ENCODE results near the gene COQ10A. TPM values are rescaled to one million over a fixed set of nuclear protein-coding genes. Genes with fewer than 3 reads are reported as not detected.
A peak's percentile ranks its signal among the peaks of the same experiment; 100 is the strongest.

The COQ10A gene
- total RNA-seq, 2 experiments from 2014 or later: 19.6 to 19.7 TPM

GRCh38 chr12:56247923-56248322 is 18.8 kb upstream of the COQ10A start:
- DNase-seq (no peak), ATAC-seq (no peak)
- Mint-ChIP-seq H3K9me3 (ENCODE audit: insufficient read depth) (no peaks in the 10 kb centered on the region), H3K27ac (no peak overlapping the region), H3K4me1 (ENCODE audit: low read depth) (no peaks in the 10 kb centered on the region), H3K27me3 (ENCODE audit: low read depth) (no peaks in the 10 kb centered on the region), H3K4me3 (no peak overlapping the region), H3K36me3 (ENCODE audit: low read depth) (peaks cover 46% of the 10 kb centered on the region)
- ChIA-PET CTCF (no interaction called here), POLR2A (interaction anchor here (1.0 kb wide), 1 partner anchor 79 kb away, joined by 3 read pairs; no protein-coding TSS in a partner anchor)

- ATAC-seq (no peak), DNase-seq (no peak)
- no peaks in the 10 kb centered on the region for H3K9me3 Mint-ChIP-seq (ENCODE audit: insufficient read depth)
- H3K36me3 Mint-ChIP-seq (ENCODE audit: low read depth): peaks cover 54% of the 10 kb centered on the region
- no peaks in the 10 kb centered on the region for H3K4me1 Mint-ChIP-seq (ENCODE audit: low read depth)
- H3K4me3 Mint-ChIP-seq: no peak overlapping the region
- CTCF ChIA-PET: interaction anchor here (1.6 kb wide), 1 partner anchor 10 kb away, joined by 3 read pairs; the partner anchor contains the start of gene ANKRD52
- POLR2A ChIA-PET: interaction anchor here (0.6 kb wide), 1 partner anchor 559 kb away, joined by 3 read pairs; no protein-coding TSS in a partner anchor
- H3K27me3 Mint-ChIP-seq (ENCODE audit: low read depth): no peaks in the 10 kb centered on the region
- H3K27ac Mint-ChIP-seq: no peak overlapping the region
Observed at GRCh38 chr12:56248711-56249110, 18.0 kb upstream of the COQ10A start.

- ChIA-PET CTCF (interaction anchor here (1.0 to 1.2 kb wide), 2 partner anchors 39 to 257 kb away, joined by 3 read pairs; no protein-coding TSS in a partner anchor), POLR2A (no interaction called here)
- no peak overlapping the region for H3K4me3 Mint-ChIP-seq
- H3K4me1 Mint-ChIP-seq (ENCODE audit: low read depth): peaks cover 14% of the 10 kb centered on the region
- DNase-seq (no peak), ATAC-seq (no peak)
- peaks cover 43% of the 10 kb centered on the region for H3K36me3 Mint-ChIP-seq (ENCODE audit: low read depth)
- no peak overlapping the region for H3K27ac Mint-ChIP-seq
- H3K9me3 Mint-ChIP-seq (ENCODE audit: insufficient read depth): no peaks in the 10 kb centered on the region
- no peaks in the 10 kb centered on the region for H3K27me3 Mint-ChIP-seq (ENCODE audit: low read depth)
Observed at GRCh38 chr12:56252649-56253048, 14.1 kb upstream of the COQ10A start.

GRCh38 chr12:56253091-56253490 is 13.7 kb upstream of the COQ10A start:
- Mint-ChIP-seq H3K4me1 (ENCODE audit: low read depth) (peaks cover 14% of the 10 kb centered on the region), H3K27me3 (ENCODE audit: low read depth) (no peaks in the 10 kb centered on the region), H3K4me3 (no peak overlapping the region), H3K36me3 (ENCODE audit: low read depth) (peaks cover 40% of the 10 kb centered on the region), H3K9me3 (ENCODE audit: insufficient read depth) (no peaks in the 10 kb centered on the region), H3K27ac (no peak overlapping the region)
- ATAC-seq (no peak), DNase-seq (no peak)
- ChIA-PET POLR2A (interaction anchor here (1.0 kb wide), 1 partner anchor 94 kb away, joined by 3 read pairs; no protein-coding TSS in a partner anchor), CTCF (interaction anchor here (1.0 to 1.2 kb wide), 3 partner anchors 40 to 257 kb away, joined by 3 read pairs; no protein-coding TSS in a partner anchor)

GRCh38 chr12:56255671-56256070 is 11.1 kb upstream of the COQ10A start:
- H3K9me3 Mint-ChIP-seq (ENCODE audit: insufficient read depth): no peaks in the 10 kb centered on the region
- peaks cover 20% of the 10 kb centered on the region for H3K4me1 Mint-ChIP-seq (ENCODE audit: low read depth)
- ChIA-PET POLR2A (no interaction called here), CTCF (interaction anchor here (1.9 to 3.0 kb wide), 2 partner anchors 11 to 34 kb away, joined by 9 to 11 read pairs; partner anchors contain the start of genes COQ10A and RNF41)
- no peaks in the 10 kb centered on the region for H3K27me3 Mint-ChIP-seq (ENCODE audit: low read depth)
- no peak overlapping the region for H3K27ac Mint-ChIP-seq
- DNase-seq (no peak), ATAC-seq (no peak)
- no peak overlapping the region for H3K4me3 Mint-ChIP-seq
- H3K36me3 Mint-ChIP-seq (ENCODE audit: low read depth): peaks cover 36% of the 10 kb centered on the region

GRCh38 chr12:56256326-56256960 is 10.3 kb upstream of the COQ10A start:
- peaks cover 36% of the 10 kb centered on the region for H3K36me3 Mint-ChIP-seq (ENCODE audit: low read depth)
- ATAC-seq: no peak
- H3K27me3 Mint-ChIP-seq (ENCODE audit: low read depth): no peaks in the 10 kb centered on the region
- ChIA-PET POLR2A (interaction anchor here (1.0 to 1.3 kb wide), 2 partner anchors 10 to 67 kb away, joined by 3 to 7 read pairs; no protein-coding TSS in a partner anchor), CTCF (interaction anchor here (0.8 to 3.0 kb wide), 5 partner anchors 10 to 137 kb away, joined by 3 to 11 read pairs (median 9); partner anchors contain the start of genes COQ10A and RNF41)
- peak overlapping the region; percentile 61 for H3K27ac Mint-ChIP-seq
- no peak for DNase-seq
- H3K9me3 Mint-ChIP-seq (ENCODE audit: insufficient read depth): no peaks in the 10 kb centered on the region
- H3K4me3 Mint-ChIP-seq: peak overlapping the region; percentile 83
- peaks cover 20% of the 10 kb centered on the region for H3K4me1 Mint-ChIP-seq (ENCODE audit: low read depth)

- Mint-ChIP-seq H3K4me1 (ENCODE audit: low read depth) (peaks cover 20% of the 10 kb centered on the region), H3K27me3 (ENCODE audit: low read depth) (no peaks in the 10 kb centered on the region), H3K4me3 (peak overlapping the region; percentile 83), H3K36me3 (ENCODE audit: low read depth) (peaks cover 31% of the 10 kb centered on the region), H3K9me3 (ENCODE audit: insufficient read depth) (no peaks in the 10 kb centered on the region), H3K27ac (peak overlapping the region; percentile 61)
- CTCF ChIA-PET: interaction anchor here (0.8 to 3.0 kb wide), 6 partner anchors 10 to 137 kb away, joined by 3 to 11 read pairs (median 9); partner anchors contain the start of genes COQ10A, RNF41 and SMARCC2
- ATAC-seq: no peak
- POLR2A ChIA-PET: interaction anchor here (1.0 to 1.3 kb wide), 2 partner anchors 9 to 67 kb away, joined by 3 to 7 read pairs; no protein-coding TSS in a partner anchor
- no peak for DNase-seq
Observed at GRCh38 chr12:56257071-56257470, 9.7 kb upstream of the COQ10A start.

- POLR2A ChIA-PET: interaction anchor here (0.7 to 1.3 kb wide), 6 partner anchors 9 to 79 kb away, joined by 3 to 7 read pairs (median 3); partner anchors contain the start of gene RNF41
Observed at GRCh38 chr12:56257491-56258067, 9.2 kb upstream of the COQ10A start.

GRCh38 chr12:56258068-56258819 is 8.5 kb upstream of the COQ10A start, which contains the start of gene ANKRD52:
Gene ANKRD52 (minus strand): TSS chr12:56258384. CDS start chr12:56258269, 115 bp downstream.
- peak; percentile 96 for ATAC-seq
- H3K4me1 Mint-ChIP-seq (ENCODE audit: low read depth): peaks cover 20% of the 10 kb centered on the region
- H3K36me3 Mint-ChIP-seq (ENCODE audit: low read depth): peaks cover 21% of the 10 kb centered on the region
- H3K27ac Mint-ChIP-seq: peak within 1 kb of the TSS; percentile 83
- peak; percentile 81 for DNase-seq
- H3K9me3 Mint-ChIP-seq (ENCODE audit: insufficient read depth): no peaks in the 10 kb centered on the region
- peak within 1 kb of the TSS; percentile 86 for H3K4me3 Mint-ChIP-seq
- ChIA-PET POLR2A (interaction anchor here (0.7 to 1.9 kb wide), 6 partner anchors 18 to 140 kb away, joined by 3 to 7 read pairs (median 4); partner anchors contain the start of genes CNPY2, RNF41 and ZC3H10), CTCF (interaction anchor here (0.6 to 2.9 kb wide), 26 partner anchors 9 to 205 kb away, joined by 3 to 18 read pairs (median 4); partner anchors contain the start of genes CNPY2, COQ10A, RNF41 and SMARCC2)
- no peaks in the 10 kb centered on the region for H3K27me3 Mint-ChIP-seq (ENCODE audit: low read depth)

More at GRCh38 chr12:56257491-56258067, 9.2 kb upstream of the COQ10A start:
- CTCF ChIA-PET: interaction anchor here (0.6 to 3.0 kb wide), 24 partner anchors 9 to 206 kb away, joined by 3 to 18 read pairs (median 4); partner anchors contain the start of genes CNPY2, COQ10A, RNF41 and SMARCC2
- Mint-ChIP-seq H3K4me3 (peak overlapping the region; percentile 83), H3K27ac (peak overlapping the region; percentile 75), H3K36me3 (ENCODE audit: low read depth) (peaks cover 28% of the 10 kb centered on the region), H3K4me1 (ENCODE audit: low read depth) (peaks cover 20% of the 10 kb centered on the region), H3K27me3 (ENCODE audit: low read depth) (no peaks in the 10 kb centered on the region), H3K9me3 (ENCODE audit: insufficient read depth) (no peaks in the 10 kb centered on the region)
- peak; percentile 26 for DNase-seq
- peak; percentile 25 for ATAC-seq

GRCh38 chr12:56258820-56259183 is 7.9 kb upstream of the COQ10A start:
- DNase-seq: no peak
- CTCF ChIA-PET: interaction anchor here (1.0 to 2.9 kb wide), 16 partner anchors 9 to 205 kb away, joined by 3 to 18 read pairs (median 6); partner anchors contain the start of genes CNPY2, COQ10A, RNF41 and SMARCC2
- no peak for ATAC-seq
- peaks cover 16% of the 10 kb centered on the region for H3K36me3 Mint-ChIP-seq (ENCODE audit: low read depth)
- peak overlapping the region; percentile 83 for H3K27ac Mint-ChIP-seq
- peaks cover 20% of the 10 kb centered on the region for H3K4me1 Mint-ChIP-seq (ENCODE audit: low read depth)
- POLR2A ChIA-PET: interaction anchor here (1.1 to 1.9 kb wide), 3 partner anchors 32 to 140 kb away, joined by 3 to 7 read pairs (median 4); partner anchors contain the start of genes CNPY2 and ZC3H10
- H3K27me3 Mint-ChIP-seq (ENCODE audit: low read depth): no peaks in the 10 kb centered on the region
- peak overlapping the region; percentile 86 for H3K4me3 Mint-ChIP-seq
- H3K9me3 Mint-ChIP-seq (ENCODE audit: insufficient read depth): no peaks in the 10 kb centered on the region

GRCh38 chr12:56260380-56260779 is 6.4 kb upstream of the COQ10A start:
- DNase-seq (no peak), ATAC-seq (no peak)
- Mint-ChIP-seq H3K4me3 (no peak overlapping the region), H3K9me3 (ENCODE audit: insufficient read depth) (no peaks in the 10 kb centered on the region), H3K4me1 (ENCODE audit: low read depth) (peaks cover 20% of the 10 kb centered on the region), H3K27ac (no peak overlapping the region), H3K36me3 (ENCODE audit: low read depth) (peaks cover 8% of the 10 kb centered on the region), H3K27me3 (ENCODE audit: low read depth) (no peaks in the 10 kb centered on the region)
- CTCF ChIA-PET: interaction anchor here (0.7 kb wide), 1 partner anchor 38 kb away, joined by 3 read pairs; no protein-coding TSS in a partner anchor
- POLR2A ChIA-PET: no interaction called here

Data from activated CD8-positive, alpha-beta T cell treated with anti-CD3 and anti-CD28 coated beads, Interleukin-2, amount 10 ng/mL, durations not matched to agents 7 days and 5 days (primary cell).